Sciatic nerve (tissue), 2 donors: ENCODE measurements around the gene GLIS1. TPM values are rescaled to one million over a fixed set of nuclear protein-coding genes. Genes with fewer than 3 reads are reported as not detected.
"Not testable (repeated sequence)": the region's sequence is repeated elsewhere in the genome, so short reads cannot be mapped to it uniquely, and the experiment has no call there.

Source experiments
- ATAC-seq: fragments of 200-7000 bp; cut with Tn5 transposase; one replicate; pipeline ENCODE4 v1.9.1; 2020; ENCODE audit warnings: mild to moderate bottlenecking, moderate library complexity
- DNase-seq: peaks from one replicate; pipeline ENCODE4 v3.0.0-alpha.2; 2020; ENCODE audit warnings: low spot score
- intact Hi-C: fragments of 100-400 bp; cut with DNase I; formaldehyde crosslinking; loops from one replicate; pipeline ENCODE4 v1.14.2; 2022
- total RNA-seq: library from RNA; stranded (reverse); fragmentation: NEBNext Ultra II Directional; extraction: Animal tissue kit (Norgen Biotek cat#: 25700); gene quantifications from one replicate; pipeline ENCODE4 v1.2.1, GENCODE V29; 2021
- donor health status: DM: no; HTN: no; CAD: no.
- donor health status: DM: no; HTN: no; CAD: no.

The GLIS1 gene
- total RNA-seq, 1 donor from 2014 or later, result 0.98 TPM

GRCh38 chr1:53662951-53663350, 76.0 kb downstream of the GLIS1 start:
- DNase-seq (no peak), ATAC-seq (no peak)
- intact Hi-C loops, result no loop called here

GRCh38 chr1:53662169-53662568, 76.8 kb downstream of the GLIS1 start:
- intact Hi-C loops, result no loop called here
- ATAC-seq, result no peak
- no peak for DNase-seq

- intact Hi-C loops, result no loop called here
- no peak for ATAC-seq
- no peak for DNase-seq
These were observed 77.5 kb downstream of the GLIS1 start for GRCh38 chr1:53661496-53661895.

GRCh38 chr1:53660666-53661065, 78.3 kb downstream of the GLIS1 start:
- DNase-seq, result no peak
- ATAC-seq, result no peak
- intact Hi-C loops, result no loop called here

GRCh38 chr1:53659436-53659835, 79.5 kb downstream of the GLIS1 start:
- intact Hi-C loops, result no loop called here
- DNase-seq (no peak), ATAC-seq (no peak)

- intact Hi-C loops, result no loop called here
- no peak for ATAC-seq
- DNase-seq, result no peak
These were observed 80.3 kb downstream of the GLIS1 start for GRCh38 chr1:53658489-53659230.

- no peak for DNase-seq
- ATAC-seq, result no peak
- intact Hi-C loops, result no loop called here
These were observed 81.0 kb downstream of the GLIS1 start for GRCh38 chr1:53657891-53658396.

GRCh38 chr1:53657531-53657805, 81.5 kb downstream of the GLIS1 start:
- intact Hi-C loops, result no loop called here
- ATAC-seq (no peak), DNase-seq (no peak)

- intact Hi-C loops, result no loop called here
- ATAC-seq (no peak), DNase-seq (no peak)
These were observed 82.0 kb downstream of the GLIS1 start for GRCh38 chr1:53656747-53657530.

- no peak for DNase-seq
- intact Hi-C loops, result no loop called here
- no peak for ATAC-seq
These were observed 82.8 kb downstream of the GLIS1 start for GRCh38 chr1:53655931-53656746.

- intact Hi-C loops, result no loop called here
- ATAC-seq (no peak), DNase-seq (peak; percentile 34)
These were observed 84.5 kb downstream of the GLIS1 start for GRCh38 chr1:53654216-53655210.

GRCh38 chr1:53653631-53654030, 85.3 kb downstream of the GLIS1 start:
- ATAC-seq (no peak), DNase-seq (peak; percentile 34)
- intact Hi-C loops, result no loop called here

GRCh38 chr1:53653200-53653575, 85.8 kb downstream of the GLIS1 start:
- DNase-seq, result peak; percentile 26
- ATAC-seq, result no peak
- intact Hi-C loops, result no loop called here

GRCh38 chr1:53652441-53653199, 86.3 kb downstream of the GLIS1 start:
- ATAC-seq, result no peak
- peak; percentile 33 for DNase-seq
- intact Hi-C loops, result no loop called here

GRCh38 chr1:53651356-53651755, 87.6 kb downstream of the GLIS1 start:
- no peak for ATAC-seq
- intact Hi-C loops, result no loop called here
- DNase-seq, result peak; percentile 14

GRCh38 chr1:53648516-53648915, 90.4 kb downstream of the GLIS1 start:
- DNase-seq, result no peak

GRCh38 chr1:53647915-53648314, 91.0 kb downstream of the GLIS1 start:
- intact Hi-C loops, DNase-seq, ATAC-seq: not testable (repeated sequence)

More at GRCh38 chr1:53648516-53648915, 90.4 kb downstream of the GLIS1 start:
- ATAC-seq, result no peak
- intact Hi-C loops, result no loop called here

GRCh38 chr1:53646732-53647131, 92.2 kb downstream of the GLIS1 start:
- ATAC-seq, result no peak
- intact Hi-C loops, result no loop called here
- DNase-seq, result no peak
